Caco-2 (cell line): ENCODE data around the gene GPR143. TPM values are rescaled to one million over a fixed set of nuclear protein-coding genes. Genes with fewer than 3 reads are reported as not detected.

Source experiments
- BruUV-seq: library from RNA; stranded (reverse); fragments of 400-500 nt; replicated peaks from 2 replicates; lab custom pipeline; 2021; lab: Mats Ljungman, UMichigan
- CTCF ChIA-PET: fragments of 300-600 bp; sonication (Branson Sonifier 250); formaldehyde crosslinking; loops from one replicate; lab custom pipeline; 2022; ENCODE audit warnings: antibody characterized with exemption; lab: Charles Lee
- POLR2A ChIA-PET: fragments of 300-600 bp; sonication (Branson Sonifier 250); formaldehyde crosslinking; loops from one replicate; lab custom pipeline; 2022; ENCODE audit warnings: antibody characterized with exemption; lab: Charles Lee
- DNase-seq, 2 experiments: peaks; one replicate each; pipeline versions ENCODE4 v3.0.0 to v3.0.0-alpha.2; 2020 to 2022
- H3K27me3 ChIP-seq: replicated peaks from 2 replicates; pipeline ENCODE4 v1.6.0; 2011; ENCODE audit warnings: low read length; ENCODE audit not compliant: control insufficient read depth, insufficient read depth
- H3K36me3 ChIP-seq: 2 replicates; pipeline ENCODE4 v1.5.1; 2011; ENCODE audit warnings: low read length; ENCODE audit not compliant: control insufficient read depth, insufficient read depth
- H3K4me1 ChIP-seq: fragments of 250-450 bp; sonication (Bioruptor Pico); 2 replicates; pipeline ENCODE4 v1.5.1; 2020; ENCODE audit warnings: mild to moderate bottlenecking
- H3K4me3 ChIP-seq: 2 replicates; pipeline ENCODE4 v1.5.1; 2011; ENCODE audit warnings: low read depth, mild to moderate bottlenecking, control low read depth, low read length
- H3K9me3 ChIP-seq: fragments of 250-450 bp; sonication (Bioruptor Pico); 2 replicates; pipeline ENCODE4 v1.5.1; 2020; ENCODE audit warnings: mild to moderate bottlenecking, moderate library complexity
- H3K27ac Mint-ChIP-seq: one replicate; pipeline ENCODE4 v1.8.0; 2022; ENCODE audit warnings: mixed read lengths; ENCODE audit not compliant: unreplicated experiment
- H3K27me3 Mint-ChIP-seq: one replicate; pipeline ENCODE4 v1.8.0; 2022; ENCODE audit warnings: mixed read lengths; ENCODE audit not compliant: insufficient read depth, unreplicated experiment
- H3K36me3 Mint-ChIP-seq: one replicate; pipeline ENCODE4 v1.8.0; 2022; ENCODE audit warnings: mild to moderate bottlenecking, mixed read lengths; ENCODE audit not compliant: insufficient read depth, unreplicated experiment
- H3K4me1 Mint-ChIP-seq: one replicate; pipeline ENCODE4 v1.8.0; 2022; ENCODE audit warnings: low read depth, mixed read lengths; ENCODE audit not compliant: unreplicated experiment
- H3K4me3 Mint-ChIP-seq: one replicate; pipeline ENCODE4 v1.8.0; 2022; ENCODE audit warnings: mild to moderate bottlenecking, moderate library complexity, mixed read lengths; ENCODE audit not compliant: unreplicated experiment
- H3K9me3 Mint-ChIP-seq: one replicate; pipeline ENCODE4 v1.8.0; 2022; ENCODE audit warnings: mixed read lengths; ENCODE audit not compliant: unreplicated experiment
- CTCF ChIP-seq, 2 experiments: fragments of 200-600 bp in 1 of 2; IDR thresholded peaks; 1 replicate in 1 of 2; 2 replicates in 1 of 2; pipeline versions ENCODE4 v1.5.1 to v1.8.0; 2011 to 2022; ENCODE audit warnings: antibody characterized with exemption in 1 of 2, control low read depth in 1 of 2, inconsistent platforms in 1 of 2, low read depth in 1 of 2, low read length in 1 of 2, mild to moderate bottlenecking in 1 of 2, moderate library complexity in 1 of 2; ENCODE audit not compliant: insufficient read depth in 1 of 2, severe bottlenecking in 1 of 2, unreplicated experiment in 1 of 2
- intact Hi-C: fragments of 100-400 bp; cut with micrococcal nuclease; formaldehyde crosslinking; loops from one replicate; pipeline ENCODE4 v1.10.0; 2022; ENCODE audit not compliant: unreplicated experiment
- total RNA-seq: library from RNA; stranded (reverse); gene quantifications from 2 replicates; pipeline ENCODE4 v1.2.3, GENCODE V29; 2022

Gene GPR143
- total RNA-seq, 1 experiment from 2014 or later: 8.0 TPM

- Histone ChIP-seq H3K4me3 (no peak overlapping the region), H3K9me3 (no peaks in the 10 kb centered on the region), H3K36me3 (no peaks in the 10 kb centered on the region; the same call in 1 of the 2 replicates), H3K4me1 (no peaks in the 10 kb centered on the region), H3K27me3 (no peaks in the 10 kb centered on the region)
- H3K27me3 Mint-ChIP-seq: no peaks in the 10 kb centered on the region
- H3K36me3 Mint-ChIP-seq: peaks cover 9% of the 10 kb centered on the region
- H3K9me3 Mint-ChIP-seq: no peaks in the 10 kb centered on the region
- no peak overlapping the region for H3K4me3 Mint-ChIP-seq
- ChIA-PET POLR2A (no interaction called here), CTCF (no interaction called here)
- DNase-seq: no peak
- TF ChIP-seq CTCF (IDR thresholded peaks at IDR 0.05; ENCODE audit: insufficient read depth in 1 of 2, low read depth in 1 of 2, low read length in 1 of 2, severe bottlenecking in 1 of 2, unreplicated experiment in 1 of 2): no peak
- no peak overlapping the region for H3K27ac Mint-ChIP-seq
- intact Hi-C loops: no loop called here
- BruUV-seq: no TSS peak
- no peaks in the 10 kb centered on the region for H3K4me1 Mint-ChIP-seq
These were observed 16.3 kb upstream of the GPR143 start for GRCh38 chrX:9781941-9782340.

- intact Hi-C loops: no loop called here
- no peaks in the 10 kb centered on the region for H3K4me1 Mint-ChIP-seq
- no peak for TF ChIP-seq CTCF (IDR thresholded peaks at IDR 0.05; ENCODE audit: insufficient read depth in 1 of 2, low read depth in 1 of 2, low read length in 1 of 2, severe bottlenecking in 1 of 2, unreplicated experiment in 1 of 2)
- no peaks in the 10 kb centered on the region for H3K27me3 Mint-ChIP-seq
- no peak overlapping the region for H3K4me3 Mint-ChIP-seq
- DNase-seq: no peak
- ChIA-PET POLR2A (no interaction called here), CTCF (no interaction called here)
- peaks cover 9% of the 10 kb centered on the region for H3K36me3 Mint-ChIP-seq
- no TSS peak for BruUV-seq
- Histone ChIP-seq H3K9me3 (no peaks in the 10 kb centered on the region), H3K27me3 (no peaks in the 10 kb centered on the region), H3K4me1 (no peaks in the 10 kb centered on the region), H3K4me3 (no peak overlapping the region), H3K36me3 (no peaks in the 10 kb centered on the region)
- no peak overlapping the region for H3K27ac Mint-ChIP-seq
- no peaks in the 10 kb centered on the region for H3K9me3 Mint-ChIP-seq
These were observed 10.3 kb upstream of the GPR143 start for GRCh38 chrX:9775930-9776329.

- Histone ChIP-seq H3K4me3 (no peak overlapping the region), H3K4me1 (no peaks in the 10 kb centered on the region), H3K9me3 (no peaks in the 10 kb centered on the region), H3K36me3 (no peaks in the 10 kb centered on the region), H3K27me3 (no peaks in the 10 kb centered on the region)
- Mint-ChIP-seq H3K4me1 (no peaks in the 10 kb centered on the region), H3K9me3 (no peaks in the 10 kb centered on the region), H3K36me3 (no peaks in the 10 kb centered on the region), H3K27me3 (no peaks in the 10 kb centered on the region), H3K4me3 (no peak overlapping the region), H3K27ac (no peak overlapping the region)
- DNase-seq: no peak
- TF ChIP-seq CTCF (IDR thresholded peaks at IDR 0.05; ENCODE audit: insufficient read depth in 1 of 2, low read depth in 1 of 2, low read length in 1 of 2, severe bottlenecking in 1 of 2, unreplicated experiment in 1 of 2): no peak
- BruUV-seq: no TSS peak
- CTCF ChIA-PET: interaction anchor here (0.7 kb wide), 1 partner anchor 347 kb away, joined by 3 read pairs; no protein-coding TSS in a partner anchor
- POLR2A ChIA-PET: no interaction called here
- intact Hi-C loops: no loop called here
These were observed 7.3 kb upstream of the GPR143 start for GRCh38 chrX:9772943-9773342.
